Epithelial cell of prostate (primary cell): ENCODE results near the gene S100A3.

Experiments used
- DNase-seq: peaks from one replicate; pipeline ENCODE4 v3.0.0-alpha.2; 2011; ENCODE audit warnings: low read depth, low spot score
- H3K27ac ChIP-seq: fragments of 450-650 bp; 2 replicates; pipeline ENCODE4 v1.5.1; 2017; ENCODE audit warnings: mild to moderate bottlenecking

The S100A3 gene

DNA sequence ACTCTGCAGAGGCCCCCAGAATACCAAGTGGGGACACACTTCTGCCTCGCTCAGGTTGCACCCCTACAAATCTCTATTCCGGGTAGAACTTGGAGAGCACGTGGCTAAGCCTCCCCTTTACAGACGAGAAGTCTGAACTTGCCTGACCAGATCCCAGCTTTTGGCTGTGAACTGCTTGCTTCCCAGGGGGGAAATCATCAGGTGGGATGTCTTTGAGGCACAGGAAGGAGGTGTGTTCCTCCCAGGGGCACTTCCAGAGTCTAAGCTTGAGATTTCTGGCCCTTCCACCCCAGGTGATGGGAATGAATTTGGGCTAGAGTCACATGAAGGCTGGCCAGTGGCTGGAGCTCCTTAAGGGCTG is 1.3 kb upstream of the S100A3 start:
- peak overlapping the region; percentile 32 for H3K27ac ChIP-seq
- no peak for DNase-seq

DNA sequence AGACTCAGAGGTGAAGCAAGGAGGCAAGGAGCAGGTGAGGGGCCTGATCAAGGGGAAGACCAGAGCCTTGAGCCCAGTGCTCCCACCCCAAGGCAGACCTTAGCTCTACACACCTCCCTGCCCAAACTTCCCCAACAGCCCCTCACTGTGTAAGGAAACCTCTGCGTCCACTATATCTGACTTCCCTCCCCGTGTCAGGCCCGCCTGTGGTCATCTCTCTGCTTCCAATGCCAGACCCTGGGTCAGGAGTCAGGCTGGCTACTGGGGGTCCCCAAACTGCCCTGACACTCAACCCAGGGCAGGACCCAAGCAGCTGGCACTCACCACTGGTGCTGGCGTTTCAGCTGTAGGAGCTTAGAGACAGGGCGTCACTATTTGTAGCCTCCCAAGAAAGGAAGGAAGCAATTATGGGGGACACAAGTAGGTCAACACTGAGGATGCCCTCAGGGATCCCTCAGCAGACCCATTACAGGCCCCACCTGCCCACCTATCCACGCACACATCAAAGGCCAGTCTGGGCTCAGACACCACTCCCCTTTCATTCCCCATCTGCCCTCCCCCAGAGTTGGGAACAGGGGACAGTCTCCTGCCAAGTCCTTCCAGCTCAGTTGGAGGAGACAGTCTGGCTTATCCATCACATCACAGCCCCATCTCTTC is 811 bp upstream of the S100A3 start:
- no peak for DNase-seq
- peak overlapping the region; percentile 32 for H3K27ac ChIP-seq

DNA sequence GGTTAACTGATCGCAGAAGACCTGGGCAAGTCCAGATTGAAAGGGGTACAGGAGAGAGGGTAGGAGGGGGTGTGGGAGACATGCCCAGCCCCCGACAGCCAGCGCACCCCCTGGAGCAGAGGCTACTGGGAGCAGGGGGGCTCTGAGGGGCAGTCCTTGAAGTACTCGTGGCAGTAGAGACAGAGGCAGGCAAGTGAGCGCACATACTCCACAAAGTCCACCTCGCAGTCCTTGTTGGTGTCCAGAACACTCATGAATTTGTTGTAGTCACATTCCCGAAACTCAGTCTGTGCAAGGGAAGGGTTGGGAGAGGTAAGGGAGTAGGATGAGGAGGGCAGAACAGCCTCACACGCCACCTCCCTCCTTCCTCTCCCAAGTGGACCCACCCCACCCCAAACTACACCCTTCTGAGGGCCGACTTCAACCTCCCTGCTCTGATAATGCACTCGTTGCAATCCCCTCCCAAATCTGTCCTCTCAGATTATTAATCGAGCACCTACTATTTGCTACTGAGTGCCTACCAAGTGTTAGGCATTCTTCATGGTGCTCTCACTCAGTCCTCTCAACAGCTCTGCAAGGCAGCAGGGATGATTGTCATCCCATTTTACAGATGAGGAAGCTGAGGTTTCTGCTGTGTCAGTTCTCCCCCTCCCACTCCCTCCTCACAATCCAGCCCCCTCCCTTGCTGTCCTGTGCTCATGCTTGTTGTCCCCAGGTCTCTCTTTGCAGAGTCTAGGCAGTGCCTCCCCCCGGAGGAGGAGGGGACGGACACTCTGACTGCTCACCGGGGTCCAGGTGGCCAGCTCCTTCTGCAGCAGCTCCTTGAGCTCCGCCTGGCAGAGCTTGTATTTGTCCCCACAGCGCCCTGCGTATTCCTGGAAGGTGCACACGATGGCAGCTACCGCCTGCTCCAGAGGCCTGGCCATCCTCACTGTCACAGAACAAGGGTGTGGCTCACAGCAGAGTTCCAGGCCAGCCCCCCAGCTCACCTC is 1.2 kb downstream of the S100A3 start:
- H3K27ac ChIP-seq: no peak overlapping the region
- no peak for DNase-seq

- H3K27ac ChIP-seq: no peak overlapping the region
- DNase-seq: no peak
Observed at GRCh38 chr1:153546796-153547559, 2.1 kb downstream of the S100A3 start.

DNA sequence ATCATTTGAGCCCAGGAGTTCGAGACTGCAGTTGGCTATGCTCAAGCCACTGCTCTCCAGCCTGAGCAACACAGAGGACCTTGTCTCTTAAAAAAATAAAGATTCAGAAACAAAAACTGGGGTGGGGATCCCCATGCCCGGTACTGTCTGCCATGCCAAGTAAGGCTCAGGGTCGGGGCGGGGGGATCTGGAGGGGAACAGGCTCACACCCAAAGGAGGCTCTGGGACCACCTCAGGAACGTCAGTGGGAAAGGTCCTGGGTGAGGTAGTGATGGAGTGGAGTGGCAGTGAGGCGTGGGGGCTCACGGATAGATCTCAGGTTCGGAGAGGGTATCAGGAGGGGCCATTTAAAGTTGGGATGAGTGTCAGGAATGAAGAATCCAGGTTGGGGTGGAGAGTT is 2.7 kb downstream of the S100A3 start:
- peak overlapping the region; percentile 61 for H3K27ac ChIP-seq
- no peak for DNase-seq

GRCh38 chr1:153545067-153546055 is 3.7 kb downstream of the S100A3 start, which contains the start of gene S100A4:
S100A4 (minus strand) TSS chr1:153545806; CDS start chr1:153544794, 1,012 bp downstream.
- H3K27ac ChIP-seq: peak within 1 kb of the TSS; percentile 61

GRCh38 chr1:153544453-153545066 is 4.5 kb downstream of the S100A3 start:
- DNase-seq: no peak
- H3K27ac ChIP-seq: peak overlapping the region; percentile 61

More at GRCh38 chr1:153545067-153546055, 3.7 kb downstream of the S100A3 start, which contains the start of gene S100A4:
- DNase-seq: no peak

- DNase-seq: no peak
- H3K27ac ChIP-seq: no peak overlapping the region
Observed at GRCh38 chr1:153543736-153544135, 5.3 kb downstream of the S100A3 start.

GRCh38 chr1:153542956-153543711 is 5.9 kb downstream of the S100A3 start:
- no peak for DNase-seq
- H3K27ac ChIP-seq: no peak overlapping the region

GRCh38 chr1:153541641-153542590 is 7.1 kb downstream of the S100A3 start:
- no peak for DNase-seq
- no peak overlapping the region for H3K27ac ChIP-seq

- no peak for DNase-seq
- H3K27ac ChIP-seq: peak within 1 kb of the TSS; percentile 42
Observed at GRCh38 chr1:153540394-153541361, 8.4 kb downstream of the S100A3 start, which contains the start of gene S100A5. S100A5 (minus strand) TSS chr1:153540934; CDS start chr1:153540191, 743 bp downstream.

- H3K27ac ChIP-seq: no peak overlapping the region
Observed at GRCh38 chr1:153539395-153540093, 9.5 kb downstream of the S100A3 start.

GRCh38 chr1:153538315-153538821 is 10.7 kb downstream of the S100A3 start:
- peak overlapping the region; percentile 35 for H3K27ac ChIP-seq
- no peak for DNase-seq

More at GRCh38 chr1:153539395-153540093, 9.5 kb downstream of the S100A3 start:
- no peak for DNase-seq

DNA sequence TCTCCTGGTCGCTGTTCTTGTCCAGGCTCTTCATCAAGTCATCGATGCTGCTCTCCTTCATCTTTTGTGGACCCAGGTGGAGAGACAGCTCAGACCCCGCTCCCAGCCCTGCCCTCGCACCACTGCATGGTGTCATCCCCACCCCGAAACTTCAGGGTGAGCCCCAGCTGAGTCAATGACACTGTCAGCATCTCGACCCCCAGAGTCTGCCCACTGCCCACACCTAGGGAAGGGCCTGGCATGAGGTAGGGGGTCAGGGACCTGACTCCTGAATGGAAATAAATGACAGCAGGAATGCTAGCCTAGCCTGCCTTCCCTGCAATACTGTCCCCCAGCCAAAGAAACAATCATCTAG is 11.7 kb downstream of the S100A3 start:
- no peak for DNase-seq
- peak overlapping the region; percentile 98 for H3K27ac ChIP-seq
